OCI-LY7 (cell line): ENCODE data around the gene MACROD2. TPM values are rescaled to one million over a fixed set of nuclear protein-coding genes. Genes with fewer than 3 reads are reported as not detected.

Source experiments
- BruUV-seq: library from RNA; stranded (reverse); fragments of 400-500 nt; replicated peaks from 2 replicates; lab custom pipeline; 2021; lab: Mats Ljungman, UMichigan
- CTCF ChIA-PET: fragments of 300-600 bp; sonication (Branson Sonifier 250); formaldehyde crosslinking; loops from one replicate; lab custom pipeline; 2022; ENCODE audit warnings: antibody characterized with exemption; ENCODE audit not compliant: unreplicated experiment; lab: Charles Lee
- POLR2A ChIA-PET: fragments of 300-600 bp; sonication (Branson Sonifier 250); formaldehyde crosslinking; loops from one replicate; lab custom pipeline; 2022; ENCODE audit warnings: antibody characterized with exemption; lab: Charles Lee
- DNase-seq: peaks from one replicate; pipeline ENCODE4 v3.0.0-alpha.2; 2015; ENCODE audit warnings: low spot score
- H2AFZ ChIP-seq: fragments of 200-600 bp; sonication (generic), shearing (Covaris generic); 2 replicates; pipeline ENCODE4 v1.6.1; 2014; ENCODE audit warnings: mild to moderate bottlenecking, antibody characterized with exemption, low read length, moderate library complexity
- H3K27ac ChIP-seq: fragments of 200-600 bp; sonication (generic); 2 replicates; pipeline ENCODE4 v1.5.1; 2014; ENCODE audit warnings: mixed run types, low read depth, mild to moderate bottlenecking, moderate library complexity, low read length, inconsistent platforms; ENCODE audit not compliant: poor library complexity, severe bottlenecking
- H3K36me3 ChIP-seq: fragments of 200-600 bp; sonication (generic); 2 replicates; pipeline ENCODE4 v1.6.1; 2014; ENCODE audit warnings: mild to moderate bottlenecking, antibody characterized with exemption, low read length, moderate library complexity, mixed read lengths; ENCODE audit not compliant: insufficient read depth
- H3K4me1 ChIP-seq: fragments of 200-600 bp; sonication (generic); 2 replicates; pipeline ENCODE4 v1.5.1; 2014; ENCODE audit warnings: mild to moderate bottlenecking, low read length; ENCODE audit not compliant: insufficient read depth, poor library complexity, severe bottlenecking
- H3K4me2 ChIP-seq: fragments of 200-600 bp; sonication (generic); 2 replicates; pipeline ENCODE4 v1.6.1; 2014; ENCODE audit warnings: mild to moderate bottlenecking, low read length
- H3K4me3 ChIP-seq: fragments of 200-600 bp; sonication (generic); 2 replicates; pipeline ENCODE4 v1.5.1; 2014; ENCODE audit warnings: mild to moderate bottlenecking, low read depth, low read length; ENCODE audit not compliant: poor library complexity, severe bottlenecking
- H3K79me2 ChIP-seq: fragments of 200-600 bp; sonication (generic); 2 replicates; pipeline ENCODE4 v1.6.1; 2016; ENCODE audit warnings: low read depth, mild to moderate bottlenecking, low read length, moderate library complexity, mixed read lengths; ENCODE audit not compliant: insufficient read depth
- H3K9me2 ChIP-seq: fragments of 200-600 bp; sonication (generic); 2 replicates; pipeline ENCODE4 v1.6.1; 2016; ENCODE audit warnings: mild to moderate bottlenecking, low read length, mixed read lengths; ENCODE audit not compliant: insufficient read depth
- H3K9me3 ChIP-seq: fragments of 200-600 bp; sonication (generic); 2 replicates; pipeline ENCODE4 v1.6.1; 2014; ENCODE audit warnings: mild to moderate bottlenecking, mixed run types, low read length, mixed read lengths
- H4K20me1 ChIP-seq: fragments of 200-600 bp; sonication (generic); 2 replicates; pipeline ENCODE4 v1.6.1; 2014; ENCODE audit warnings: mild to moderate bottlenecking, antibody characterized with exemption, low read length, moderate library complexity, mixed read lengths; ENCODE audit not compliant: insufficient read depth
- CTCF ChIP-seq: fragments of 200-600 bp; sonication (generic); conservative IDR thresholded peaks from 2 replicates; pipeline ENCODE4 v1.5.1; 2014; ENCODE audit warnings: mild to moderate bottlenecking, antibody characterized with exemption, low read length, moderate library complexity, mixed read lengths
- EZH2phosphoT487 ChIP-seq: fragments of 200-600 bp; sonication (generic); IDR thresholded peaks from 2 replicates; pipeline ENCODE4 v1.6.1; 2018; ENCODE audit warnings: low read depth, borderline replicate concordance, mild to moderate bottlenecking, mixed run types, antibody characterized with exemption, low read length, moderate library complexity, mixed read lengths
- intact Hi-C: fragments of 100-400 bp; cut with micrococcal nuclease; formaldehyde crosslinking; loops from one replicate; pipeline ENCODE4 v1.10.0; 2022; ENCODE audit not compliant: unreplicated experiment
- total RNA-seq, 2 experiments: library from RNA; depleted of rRNA in 1 of 2; stranded (reverse); fragments of >200 nt in 1 of 2; shearing (Covaris generic) in 1 of 2; gene quantifications; 2 replicates each; pipeline ENCODE4 v1.2.3, GENCODE V29; 2014 to 2022

The MACROD2 gene
- total RNA-seq, 2 experiments from 2014 or later, result 0.09 to 4.5 TPM

GRCh38 chr20:14861028-14861699 lies 865.8 kb downstream of the MACROD2 start:
- Histone ChIP-seq H3K4me2 (no peak overlapping the region), H4K20me1 (no peaks in the 10 kb centered on the region), H3K79me2 (no peaks in the 10 kb centered on the region), H2AFZ (no peak overlapping the region), H3K9me2 (no peaks in the 10 kb centered on the region), H3K36me3 (no peaks in the 10 kb centered on the region), H3K27ac (no peak overlapping the region), H3K9me3 (no peaks in the 10 kb centered on the region), H3K4me3 (no peak overlapping the region), H3K4me1 (no peaks in the 10 kb centered on the region)
- no peak for DNase-seq
- intact Hi-C loops, result no loop called here
- CTCF ChIA-PET, result no interaction called here
- POLR2A ChIA-PET, result no interaction called here
- BruUV-seq, result no TSS peak
- TF ChIP-seq EZH2phosphoT487 (no peak), CTCF (no peak)

GRCh38 chr20:14865169-14865568 lies 869.9 kb downstream of the MACROD2 start:
- H3K79me2 ChIP-seq, result no peaks in the 10 kb centered on the region
- no peaks in the 10 kb centered on the region for H4K20me1 ChIP-seq
- POLR2A ChIA-PET, result no interaction called here
- no peaks in the 10 kb centered on the region for H3K9me3 ChIP-seq
- no peak overlapping the region for H2AFZ ChIP-seq
- CTCF ChIA-PET, result no interaction called here
- no peaks in the 10 kb centered on the region for H3K9me2 ChIP-seq
- no peaks in the 10 kb centered on the region for H3K4me1 ChIP-seq
- TF ChIP-seq CTCF (no peak), EZH2phosphoT487 (no peak)
- H3K4me2 ChIP-seq, result no peak overlapping the region
- no peaks in the 10 kb centered on the region for H3K36me3 ChIP-seq
- H3K27ac ChIP-seq, result no peak overlapping the region
- intact Hi-C loops, result no loop called here
- DNase-seq, result no peak
- no peak overlapping the region for H3K4me3 ChIP-seq
- BruUV-seq, result no TSS peak

GRCh38 chr20:14865731-14866130 lies 870.4 kb downstream of the MACROD2 start:
- H3K9me3 ChIP-seq, result no peaks in the 10 kb centered on the region
- no peaks in the 10 kb centered on the region for H3K79me2 ChIP-seq
- H3K4me3 ChIP-seq, result no peak overlapping the region
- no peaks in the 10 kb centered on the region for H3K4me1 ChIP-seq
- H3K9me2 ChIP-seq, result no peaks in the 10 kb centered on the region
- no peaks in the 10 kb centered on the region for H4K20me1 ChIP-seq
- H2AFZ ChIP-seq, result no peak overlapping the region
- POLR2A ChIA-PET, result no interaction called here
- intact Hi-C loops, result no loop called here
- no peak for DNase-seq
- H3K36me3 ChIP-seq, result no peaks in the 10 kb centered on the region
- no peak overlapping the region for H3K27ac ChIP-seq
- no TSS peak for BruUV-seq
- no peak overlapping the region for H3K4me2 ChIP-seq
- TF ChIP-seq CTCF, result no peak
- TF ChIP-seq EZH2phosphoT487, result no peak
- CTCF ChIA-PET, result no interaction called here
